ENCODE data around the gene GCGR.
A peak's percentile ranks its signal among the peaks of the same experiment; 100 is the strongest.

Gene GCGR

DNA sequence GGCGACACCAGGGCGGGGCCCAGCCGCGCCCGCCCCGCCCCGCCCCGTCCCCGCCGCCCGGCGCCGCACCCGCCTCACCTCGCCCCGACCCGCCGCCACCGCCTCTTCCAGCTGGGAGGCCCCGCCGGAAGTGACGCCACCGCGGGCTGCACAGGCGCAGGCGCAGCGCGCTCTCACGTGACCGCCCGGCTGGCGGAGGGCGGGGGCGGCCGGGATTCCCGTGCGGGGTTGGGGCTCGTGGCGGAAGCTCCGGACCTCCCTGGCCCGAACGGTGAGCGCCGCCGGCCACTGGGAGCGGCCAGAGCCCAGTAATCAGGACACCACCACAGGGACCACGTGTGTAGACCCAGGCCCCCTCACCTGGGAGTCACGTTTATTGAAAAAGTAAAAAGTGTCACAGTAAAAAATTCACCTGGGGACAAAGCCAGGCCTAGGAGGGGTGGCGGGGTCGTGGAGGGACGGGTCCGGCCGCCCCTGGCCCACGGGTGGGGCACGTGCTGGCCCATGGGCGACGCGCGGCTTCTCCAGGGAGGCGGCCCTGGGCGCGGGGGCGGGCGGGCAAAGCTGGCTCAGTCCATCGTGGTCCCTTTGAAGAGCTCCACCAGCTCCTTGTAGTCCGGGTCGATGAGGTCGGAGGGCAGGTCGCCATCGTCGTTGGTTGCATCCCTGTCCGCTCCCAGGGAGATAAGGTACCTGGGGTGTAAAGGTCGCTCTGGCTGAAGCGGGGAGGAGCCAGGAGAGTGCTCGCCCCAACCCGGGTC, 29.4 kb downstream of the GCGR start, which contains the start of gene MCRIP1 (continued):
- TF ChIP-seq ZNF19 (tag by site-specific recombination; IDR thresholded peaks at IDR 0.05; ENCODE audit: low read depth): no peak
- TF ChIP-seq ZNF341 (tag by site-specific recombination; IDR thresholded peaks at IDR 0.05; ENCODE audit: low read depth): peak; percentile 52; the same call in 1 of the 2 replicates
- no peak for TF ChIP-seq HOXC10 (CRISPR knock-in tag; IDR thresholded peaks at IDR 0.05)
- no peak for TF ChIP-seq ZNF133 (tag by site-specific recombination; IDR thresholded peaks at IDR 0.05)
- TF ChIP-seq, protein P1, sequence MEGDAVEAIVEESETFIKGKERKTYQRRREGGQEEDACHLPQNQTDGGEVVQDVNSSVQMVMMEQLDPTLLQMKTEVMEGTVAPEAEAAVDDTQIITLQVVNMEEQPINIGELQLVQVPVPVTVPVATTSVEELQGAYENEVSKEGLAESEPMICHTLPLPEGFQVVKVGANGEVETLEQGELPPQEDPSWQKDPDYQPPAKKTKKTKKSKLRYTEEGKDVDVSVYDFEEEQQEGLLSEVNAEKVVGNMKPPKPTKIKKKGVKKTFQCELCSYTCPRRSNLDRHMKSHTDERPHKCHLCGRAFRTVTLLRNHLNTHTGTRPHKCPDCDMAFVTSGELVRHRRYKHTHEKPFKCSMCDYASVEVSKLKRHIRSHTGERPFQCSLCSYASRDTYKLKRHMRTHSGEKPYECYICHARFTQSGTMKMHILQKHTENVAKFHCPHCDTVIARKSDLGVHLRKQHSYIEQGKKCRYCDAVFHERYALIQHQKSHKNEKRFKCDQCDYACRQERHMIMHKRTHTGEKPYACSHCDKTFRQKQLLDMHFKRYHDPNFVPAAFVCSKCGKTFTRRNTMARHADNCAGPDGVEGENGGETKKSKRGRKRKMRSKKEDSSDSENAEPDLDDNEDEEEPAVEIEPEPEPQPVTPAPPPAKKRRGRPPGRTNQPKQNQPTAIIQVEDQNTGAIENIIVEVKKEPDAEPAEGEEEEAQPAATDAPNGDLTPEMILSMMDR (tag by site-specific recombination; IDR thresholded peaks at IDR 0.05): no peak
- TF ChIP-seq, protein P2, sequence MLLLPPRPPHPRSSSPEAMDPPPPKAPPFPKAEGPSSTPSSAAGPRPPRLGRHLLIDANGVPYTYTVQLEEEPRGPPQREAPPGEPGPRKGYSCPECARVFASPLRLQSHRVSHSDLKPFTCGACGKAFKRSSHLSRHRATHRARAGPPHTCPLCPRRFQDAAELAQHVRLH (tag by site-specific recombination; IDR thresholded peaks at IDR 0.05): no peak
- no peak for TF ChIP-seq ZNF658 (tag by site-specific recombination; IDR thresholded peaks at IDR 0.05)
- no peak for TF ChIP-seq SCRT1 (tag by site-specific recombination; IDR thresholded peaks at IDR 0.05; ENCODE audit: borderline replicate concordance)
- TF ChIP-seq, protein P3, sequence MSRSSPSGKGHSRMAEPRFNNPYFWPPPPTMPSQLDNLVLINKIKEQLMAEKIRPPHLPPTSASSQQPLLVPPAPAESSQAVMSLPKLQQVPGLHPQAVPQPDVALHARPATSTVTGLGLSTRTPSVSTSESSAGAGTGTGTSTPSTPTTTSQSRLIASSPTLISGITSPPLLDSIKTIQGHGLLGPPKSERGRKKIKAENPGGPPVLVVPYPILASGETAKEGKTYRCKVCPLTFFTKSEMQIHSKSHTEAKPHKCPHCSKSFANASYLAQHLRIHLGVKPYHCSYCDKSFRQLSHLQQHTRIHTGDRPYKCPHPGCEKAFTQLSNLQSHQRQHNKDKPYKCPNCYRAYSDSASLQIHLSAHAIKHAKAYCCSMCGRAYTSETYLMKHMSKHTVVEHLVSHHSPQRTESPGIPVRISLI (tag by site-specific recombination; IDR thresholded peaks at IDR 0.05): no peak
- no peak; the same call in 1 of the 2 replicates for TF ChIP-seq ZBTB8A (tag by site-specific recombination; IDR thresholded peaks at IDR 0.05)
- TF ChIP-seq ZNF585B (tag by site-specific recombination; IDR thresholded peaks at IDR 0.05): no peak
- peak; percentile 75 for TF ChIP-seq ZEB2 (tag by site-specific recombination; IDR thresholded peaks at IDR 0.05)
- no peak for TF ChIP-seq ZNF426 (tag by site-specific recombination; IDR thresholded peaks at IDR 0.05)
- TF ChIP-seq, protein P4, sequence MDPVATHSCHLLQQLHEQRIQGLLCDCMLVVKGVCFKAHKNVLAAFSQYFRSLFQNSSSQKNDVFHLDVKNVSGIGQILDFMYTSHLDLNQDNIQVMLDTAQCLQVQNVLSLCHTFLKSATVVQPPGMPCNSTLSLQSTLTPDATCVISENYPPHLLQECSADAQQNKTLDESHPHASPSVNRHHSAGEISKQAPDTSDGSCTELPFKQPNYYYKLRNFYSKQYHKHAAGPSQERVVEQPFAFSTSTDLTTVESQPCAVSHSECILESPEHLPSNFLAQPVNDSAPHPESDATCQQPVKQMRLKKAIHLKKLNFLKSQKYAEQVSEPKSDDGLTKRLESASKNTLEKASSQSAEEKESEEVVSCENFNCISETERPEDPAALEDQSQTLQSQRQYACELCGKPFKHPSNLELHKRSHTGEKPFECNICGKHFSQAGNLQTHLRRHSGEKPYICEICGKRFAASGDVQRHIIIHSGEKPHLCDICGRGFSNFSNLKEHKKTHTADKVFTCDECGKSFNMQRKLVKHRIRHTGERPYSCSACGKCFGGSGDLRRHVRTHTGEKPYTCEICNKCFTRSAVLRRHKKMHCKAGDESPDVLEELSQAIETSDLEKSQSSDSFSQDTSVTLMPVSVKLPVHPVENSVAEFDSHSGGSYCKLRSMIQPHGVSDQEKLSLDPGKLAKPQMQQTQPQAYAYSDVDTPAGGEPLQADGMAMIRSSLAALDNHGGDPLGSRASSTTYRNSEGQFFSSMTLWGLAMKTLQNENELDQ (tag by site-specific recombination; IDR thresholded peaks at IDR 0.05; ENCODE audit: low read depth): no peak
- TF ChIP-seq ZNF302 (tag by site-specific recombination; IDR thresholded peaks at IDR 0.05; ENCODE audit: low read depth): no peak
- no peak for TF ChIP-seq ZNF549 (tag by site-specific recombination; IDR thresholded peaks at IDR 0.05)
- peak; percentile 22; the same call in 1 of the 2 replicates for TF ChIP-seq KLF10 (tag by site-specific recombination; IDR thresholded peaks at IDR 0.05)
- TF ChIP-seq ZBTB17 (tag by site-specific recombination; IDR thresholded peaks at IDR 0.05): no peak
- peak; percentile 65 for TF ChIP-seq KLF1 (tag by site-specific recombination; IDR thresholded peaks at IDR 0.05)
- TF ChIP-seq, protein P5, sequence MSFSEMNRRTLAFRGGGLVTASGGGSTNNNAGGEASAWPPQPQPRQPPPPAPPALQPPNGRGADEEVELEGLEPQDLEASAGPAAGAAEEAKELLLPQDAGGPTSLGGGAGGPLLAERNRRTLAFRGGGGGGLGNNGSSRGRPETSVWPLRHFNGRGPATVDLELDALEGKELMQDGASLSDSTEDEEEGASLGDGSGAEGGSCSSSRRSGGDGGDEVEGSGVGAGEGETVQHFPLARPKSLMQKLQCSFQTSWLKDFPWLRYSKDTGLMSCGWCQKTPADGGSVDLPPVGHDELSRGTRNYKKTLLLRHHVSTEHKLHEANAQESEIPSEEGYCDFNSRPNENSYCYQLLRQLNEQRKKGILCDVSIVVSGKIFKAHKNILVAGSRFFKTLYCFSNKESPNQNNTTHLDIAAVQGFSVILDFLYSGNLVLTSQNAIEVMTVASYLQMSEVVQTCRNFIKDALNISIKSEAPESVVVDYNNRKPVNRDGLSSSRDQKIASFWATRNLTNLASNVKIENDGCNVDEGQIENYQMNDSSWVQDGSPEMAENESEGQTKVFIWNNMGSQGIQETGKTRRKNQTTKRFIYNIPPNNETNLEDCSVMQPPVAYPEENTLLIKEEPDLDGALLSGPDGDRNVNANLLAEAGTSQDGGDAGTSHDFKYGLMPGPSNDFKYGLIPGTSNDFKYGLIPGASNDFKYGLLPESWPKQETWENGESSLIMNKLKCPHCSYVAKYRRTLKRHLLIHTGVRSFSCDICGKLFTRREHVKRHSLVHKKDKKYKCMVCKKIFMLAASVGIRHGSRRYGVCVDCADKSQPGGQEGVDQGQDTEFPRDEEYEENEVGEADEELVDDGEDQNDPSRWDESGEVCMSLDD (tag by site-specific recombination; IDR thresholded peaks at IDR 0.05): no peak
- TF ChIP-seq ZNF777 (tag by site-specific recombination; IDR thresholded peaks at IDR 0.05; ENCODE audit: borderline replicate concordance): no peak
- no peak for TF ChIP-seq ZNF366 (tag by site-specific recombination; conservative IDR thresholded peaks at IDR 0.05)
- TF ChIP-seq ZNF600 (tag by site-specific recombination; IDR thresholded peaks at IDR 0.05): no peak
- TF ChIP-seq, protein P6, sequence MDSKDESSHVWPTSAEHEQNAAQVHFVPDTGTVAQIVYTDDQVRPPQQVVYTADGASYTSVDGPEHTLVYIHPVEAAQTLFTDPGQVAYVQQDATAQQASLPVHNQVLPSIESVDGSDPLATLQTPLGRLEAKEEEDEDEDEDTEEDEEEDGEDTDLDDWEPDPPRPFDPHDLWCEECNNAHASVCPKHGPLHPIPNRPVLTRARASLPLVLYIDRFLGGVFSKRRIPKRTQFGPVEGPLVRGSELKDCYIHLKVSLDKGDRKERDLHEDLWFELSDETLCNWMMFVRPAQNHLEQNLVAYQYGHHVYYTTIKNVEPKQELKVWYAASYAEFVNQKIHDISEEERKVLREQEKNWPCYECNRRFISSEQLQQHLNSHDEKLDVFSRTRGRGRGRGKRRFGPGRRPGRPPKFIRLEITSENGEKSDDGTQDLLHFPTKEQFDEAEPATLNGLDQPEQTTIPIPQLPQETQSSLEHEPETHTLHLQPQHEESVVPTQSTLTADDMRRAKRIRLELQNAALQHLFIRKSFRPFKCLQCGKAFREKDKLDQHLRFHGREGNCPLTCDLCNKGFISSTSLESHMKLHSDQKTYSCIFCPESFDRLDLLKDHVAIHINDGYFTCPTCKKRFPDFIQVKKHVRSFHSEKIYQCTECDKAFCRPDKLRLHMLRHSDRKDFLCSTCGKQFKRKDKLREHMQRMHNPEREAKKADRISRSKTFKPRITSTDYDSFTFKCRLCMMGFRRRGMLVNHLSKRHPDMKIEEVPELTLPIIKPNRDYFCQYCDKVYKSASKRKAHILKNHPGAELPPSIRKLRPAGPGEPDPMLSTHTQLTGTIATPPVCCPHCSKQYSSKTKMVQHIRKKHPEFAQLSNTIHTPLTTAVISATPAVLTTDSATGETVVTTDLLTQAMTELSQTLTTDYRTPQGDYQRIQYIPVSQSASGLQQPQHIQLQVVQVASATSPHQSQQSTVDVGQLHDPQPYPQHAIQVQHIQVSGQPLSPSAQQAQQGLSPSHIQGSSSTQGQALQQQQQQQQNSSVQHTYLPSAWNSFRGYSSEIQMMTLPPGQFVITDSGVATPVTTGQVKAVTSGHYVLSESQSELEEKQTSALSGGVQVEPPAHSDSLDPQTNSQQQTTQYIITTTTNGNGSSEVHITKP (tag by site-specific recombination; IDR thresholded peaks at IDR 0.05): no peak
